ENCODE data around the gene POLD3.
"Not testable (repeated sequence)": the region's sequence is repeated elsewhere in the genome, so short reads cannot be mapped to it uniquely, and the experiment has no call there.

POLD3 gene

DNA sequence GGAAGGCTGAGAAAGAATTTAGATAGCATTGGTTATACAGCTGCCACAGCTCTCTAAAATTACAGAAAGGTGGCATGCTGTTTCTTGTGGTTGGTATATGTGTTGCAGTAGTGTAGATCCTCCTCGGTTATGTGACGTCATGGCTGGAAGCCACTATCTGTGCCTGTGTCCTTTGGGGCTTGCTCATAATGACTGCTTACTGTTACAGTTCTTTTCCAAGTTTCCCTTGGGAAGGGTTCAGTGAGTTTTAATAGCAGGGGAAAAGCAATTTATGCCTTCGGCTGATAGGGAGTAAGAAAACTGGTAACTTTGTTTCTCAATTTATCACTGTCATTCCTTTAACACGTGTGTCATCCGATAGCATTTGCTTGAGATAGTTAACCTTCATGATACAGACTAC, 47.2 kb downstream of the POLD3 start:
- DNase-seq: no peak

DNA sequence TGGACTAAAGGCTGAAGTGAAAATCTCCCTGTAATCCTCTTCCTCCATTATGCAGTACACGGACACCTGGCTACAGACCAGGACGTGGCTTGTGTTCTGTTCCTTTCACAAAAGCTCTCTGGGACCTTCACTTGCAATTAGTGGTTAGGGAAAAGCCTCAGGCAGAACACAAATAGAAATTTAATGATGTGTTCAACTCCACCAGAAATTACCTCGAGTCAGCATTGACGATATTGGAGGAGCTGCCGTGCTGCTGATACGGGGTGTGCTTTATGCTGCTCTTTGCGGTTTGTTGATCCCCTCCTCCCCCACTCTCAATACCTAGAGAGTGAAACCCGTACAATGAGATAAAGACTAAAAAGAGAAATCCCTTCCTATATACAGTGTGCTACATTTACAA, 48.9 kb downstream of the POLD3 start:
- DNase-seq: peak; percentile 6

DNA sequence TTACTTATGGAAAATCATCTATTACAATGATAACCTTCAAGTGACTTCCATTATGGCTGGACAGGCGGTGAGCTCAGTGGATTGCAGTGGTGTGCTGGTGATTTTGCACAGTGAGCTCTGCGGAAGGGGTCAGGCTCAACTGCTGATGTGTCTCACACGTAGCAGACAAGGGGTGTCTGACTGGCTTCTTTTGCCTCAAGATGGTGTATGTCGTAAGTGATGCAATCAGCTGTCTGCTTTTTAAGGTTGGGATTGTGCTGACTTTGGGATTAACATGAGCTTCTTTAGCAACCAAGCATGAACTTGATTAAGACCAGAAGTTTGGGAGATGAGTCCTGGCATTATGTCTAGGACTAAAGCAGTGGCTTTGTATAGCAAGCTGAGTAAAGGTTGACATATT, 49.5 kb downstream of the POLD3 start:
- DNase-seq: no peak

DNA sequence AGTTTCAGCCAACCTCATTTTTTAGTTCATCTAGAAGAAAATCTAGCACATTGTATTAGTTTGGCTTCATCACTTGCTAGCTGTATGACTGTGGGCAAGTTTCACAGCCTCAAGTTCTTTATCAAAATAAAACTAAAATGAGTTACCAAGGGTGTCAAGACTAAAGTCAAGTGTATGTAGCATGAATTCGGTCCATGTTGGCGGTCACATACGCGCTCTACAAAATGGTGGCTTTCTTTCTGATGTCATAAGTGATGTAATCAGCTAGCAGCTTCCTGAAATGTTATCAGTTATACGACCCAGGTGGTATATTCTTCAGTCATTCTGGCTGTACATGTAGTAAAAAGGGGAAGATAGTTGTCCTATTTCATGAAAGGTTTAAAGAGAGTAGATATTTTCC, 50.5 kb downstream of the POLD3 start:
- DNase-seq: no peak

DNA sequence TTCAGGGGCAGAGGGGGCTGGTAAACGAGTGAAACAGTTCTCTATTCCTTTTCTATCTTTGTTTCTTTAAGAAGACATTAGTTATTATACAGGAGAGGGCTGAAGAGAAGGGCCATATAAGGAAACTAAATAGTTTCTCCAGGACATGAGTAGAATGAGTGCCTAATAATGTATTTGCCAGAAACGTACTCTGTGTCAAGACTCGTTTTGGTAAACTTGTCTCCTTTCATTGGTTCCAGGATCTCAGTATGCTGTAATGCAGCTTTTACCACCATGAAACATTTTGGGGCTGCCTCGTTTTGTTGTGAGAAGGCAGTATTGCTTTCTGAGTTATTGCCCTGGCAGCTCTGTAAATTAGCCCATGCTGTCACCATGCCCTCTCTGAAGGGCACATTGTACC, 51.7 kb downstream of the POLD3 start:
- DNase-seq: no peak

DNA sequence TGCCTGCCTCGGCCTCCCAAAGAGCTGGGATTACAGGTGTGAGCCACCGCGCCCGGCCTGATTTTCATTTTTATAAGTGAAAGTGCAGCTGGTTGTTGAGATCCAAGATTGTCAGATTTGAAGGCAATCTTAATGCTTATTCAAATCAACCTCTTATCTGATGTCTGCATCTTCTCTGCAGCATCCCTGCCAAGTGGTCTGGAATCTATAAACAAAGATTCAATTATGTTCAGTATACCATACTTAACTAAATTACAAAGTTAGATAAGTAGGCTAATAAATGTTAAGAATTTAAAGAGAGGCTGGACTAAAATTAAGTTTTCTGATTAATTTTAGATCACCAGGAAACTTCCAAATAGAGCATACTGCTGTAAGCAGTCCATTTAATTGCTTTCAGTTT, 53.8 kb downstream of the POLD3 start:
- DNase-seq: no peak

DNA sequence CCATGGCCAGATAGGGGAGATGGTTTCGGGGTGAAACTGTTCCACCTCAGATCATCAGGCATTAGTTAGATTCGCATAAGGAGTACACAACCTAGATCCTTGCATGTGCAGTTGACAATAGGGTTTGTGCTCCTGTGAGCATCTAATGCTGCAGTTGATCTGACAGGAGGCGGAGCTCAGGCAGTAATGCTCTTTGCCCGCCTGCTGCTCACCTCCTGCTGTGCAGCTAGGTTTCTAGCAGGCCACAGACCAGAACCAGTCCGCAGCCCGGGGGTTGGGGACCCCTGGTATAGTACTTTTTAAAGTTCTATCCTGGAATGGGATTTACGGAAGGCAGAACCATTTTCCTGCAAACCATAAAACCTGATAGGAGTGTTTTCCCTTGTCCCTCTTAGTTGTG, 54.6 kb downstream of the POLD3 start:
- no peak for DNase-seq

DNA sequence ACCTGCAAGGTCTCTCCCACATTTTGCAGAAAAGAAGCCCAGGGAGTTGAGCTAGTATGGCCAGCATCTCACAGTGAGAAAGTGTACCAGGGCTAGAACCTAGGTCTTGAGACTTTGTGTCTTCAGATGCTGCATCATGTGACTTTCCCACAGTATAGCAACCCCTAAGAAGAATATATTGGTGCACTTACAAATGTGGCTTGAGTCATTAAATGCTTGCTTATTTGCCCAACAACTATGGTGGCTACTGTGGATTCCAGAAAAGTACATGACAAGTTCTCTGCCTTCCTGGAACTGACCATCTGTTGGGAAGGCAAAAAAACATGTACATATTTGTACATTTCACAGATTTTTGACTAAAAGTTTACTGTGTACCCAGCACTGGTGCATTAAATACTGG, 55.0 kb downstream of the POLD3 start:
- DNase-seq: no peak

DNA sequence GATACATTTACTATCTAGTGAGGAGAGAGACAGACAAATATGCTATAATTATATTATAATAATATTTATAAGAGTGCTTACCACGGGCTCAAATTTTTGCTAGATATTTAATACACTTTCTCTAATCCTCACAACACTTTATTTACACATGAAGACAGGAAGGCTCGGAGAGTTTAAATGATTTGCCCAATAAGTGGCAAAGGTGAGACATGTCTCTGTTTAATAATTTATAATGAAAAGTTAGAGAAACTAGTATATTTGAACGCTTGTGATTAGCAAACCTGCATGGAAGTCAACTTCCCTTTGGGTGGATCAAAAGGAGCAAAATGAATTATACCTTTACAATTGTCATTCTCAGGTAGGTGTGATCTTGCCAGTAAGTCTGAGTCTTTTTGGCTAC, 55.4 kb downstream of the POLD3 start:
- no peak for DNase-seq

DNA sequence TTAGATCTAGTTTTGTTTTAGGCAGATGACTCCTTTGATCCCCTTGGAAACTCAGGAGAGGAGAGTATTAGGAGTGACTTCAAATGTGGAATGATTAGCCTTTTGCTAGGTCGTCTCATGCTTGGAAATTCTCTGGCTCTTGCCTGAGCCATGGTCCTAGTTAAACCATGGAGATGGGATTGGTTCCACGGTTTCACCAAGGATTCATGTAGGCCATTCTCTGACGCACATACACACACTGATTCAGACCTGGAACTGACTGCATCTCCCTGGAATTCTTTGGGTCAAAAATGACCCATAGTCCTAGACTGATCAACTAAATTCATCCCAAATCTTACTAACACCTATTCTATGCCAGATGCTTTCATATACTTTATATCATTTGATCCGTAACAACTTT, 56.5 kb downstream of the POLD3 start:
- no peak for DNase-seq

DNA sequence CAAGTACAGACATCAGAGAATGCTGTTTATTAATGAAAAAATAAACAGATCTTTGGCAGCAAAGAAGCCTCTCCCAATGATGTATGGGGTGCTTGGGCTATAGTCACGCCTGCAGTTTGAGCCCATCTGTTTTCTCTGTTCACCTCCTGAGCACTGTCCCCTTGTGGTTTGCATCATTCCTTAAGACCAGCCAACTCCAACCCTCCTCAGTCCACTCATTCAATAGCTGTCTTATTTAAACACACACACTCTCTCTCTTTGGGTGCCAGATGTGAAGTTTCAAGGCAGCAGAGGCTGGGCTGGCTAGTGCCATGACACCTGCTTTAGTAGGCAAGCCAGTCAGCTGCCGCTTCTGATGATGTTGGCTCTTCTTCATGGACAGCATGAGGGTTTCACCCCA, 58.1 kb downstream of the POLD3 start:
- no peak for DNase-seq

DNA sequence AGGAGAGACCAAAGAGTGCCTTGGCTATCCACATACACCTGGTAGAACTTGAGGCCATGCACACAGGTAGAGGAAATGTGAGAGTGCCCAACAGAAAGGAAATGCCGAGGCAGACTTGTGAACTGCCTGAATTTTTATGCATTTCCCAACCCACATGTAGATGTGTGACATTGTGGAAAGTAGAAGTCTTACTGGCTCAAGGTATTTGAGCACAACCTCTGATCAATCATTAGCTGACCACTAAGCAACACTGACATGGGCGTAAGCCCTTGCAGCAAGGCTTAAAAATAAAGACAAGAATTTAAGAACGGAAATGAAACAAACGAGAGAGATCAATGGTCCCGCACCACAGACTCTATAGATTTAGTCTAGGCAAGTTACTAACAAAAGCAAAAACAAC, 62.6 kb downstream of the POLD3 start:
- DNase-seq: no peak

DNA sequence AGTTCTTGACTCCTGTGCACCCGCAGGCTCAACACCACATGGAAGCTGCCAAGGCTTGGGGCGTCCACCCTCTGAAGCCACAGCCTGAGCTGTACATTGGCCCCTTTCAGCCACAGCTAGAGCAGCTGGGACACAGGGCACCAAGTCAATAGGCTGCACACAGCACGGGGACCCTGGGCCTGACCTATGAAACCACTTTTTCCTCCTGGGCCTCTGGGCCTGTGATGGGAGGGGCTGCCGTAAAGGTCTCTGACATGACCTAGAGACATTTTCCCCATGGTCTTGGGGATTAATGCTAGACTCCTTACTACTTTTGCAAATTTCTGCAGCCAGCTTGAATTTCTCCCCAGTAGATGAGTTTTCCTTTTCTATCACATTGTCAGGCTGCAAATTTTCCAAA, 66.7 kb downstream of the POLD3 start:
- not testable (repeated sequence) for DNase-seq

DNA sequence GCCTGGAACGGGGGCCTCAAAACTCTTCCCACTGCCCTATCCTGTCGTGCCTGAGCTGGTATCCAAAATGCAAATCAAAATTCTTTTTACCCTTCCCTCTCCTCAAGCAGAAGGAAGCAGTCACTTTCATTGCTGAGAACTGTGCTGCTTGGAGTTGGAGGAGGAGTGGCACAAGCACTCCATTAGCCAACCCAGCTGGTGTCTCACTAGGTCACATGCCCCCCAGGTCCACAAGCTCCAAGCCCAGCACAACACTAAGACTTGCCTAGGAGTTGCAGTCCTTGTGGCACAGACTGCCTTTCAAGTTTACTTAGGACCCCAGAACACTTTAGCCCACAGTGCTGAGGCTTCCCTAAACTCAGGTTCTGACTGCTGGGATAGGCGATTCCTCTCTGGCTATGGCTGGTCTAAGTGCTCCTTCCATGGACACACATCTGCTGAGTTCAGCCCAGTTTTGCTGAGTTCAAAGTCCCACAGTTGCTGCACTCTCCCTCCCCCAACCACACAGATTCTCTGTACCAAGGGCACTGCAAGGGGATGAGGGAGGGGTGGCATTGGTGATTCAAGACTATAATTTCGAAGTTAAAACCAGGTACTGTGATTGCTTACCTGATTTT, 70.2 kb downstream of the POLD3 start:
- DNase-seq: no peak

DNA sequence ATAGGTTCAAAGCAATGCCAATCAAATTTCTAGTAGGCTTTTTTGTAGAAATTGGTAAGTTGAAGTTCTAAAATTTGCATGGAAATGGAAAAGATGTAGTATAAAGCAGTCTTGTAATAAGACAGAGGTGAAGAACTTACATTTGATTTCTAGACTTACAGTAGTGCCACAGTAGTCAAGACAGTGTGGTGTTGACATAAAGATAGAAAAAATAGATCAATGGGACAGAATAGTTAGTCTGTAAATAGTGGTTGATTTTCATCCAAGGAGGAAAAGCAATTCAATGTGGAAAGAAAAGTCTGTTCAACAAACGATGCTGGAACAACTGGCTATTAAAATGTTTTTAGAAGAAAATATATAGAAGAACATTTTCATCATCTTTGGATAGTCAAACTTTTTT, 70.9 kb downstream of the POLD3 start:
- DNase-seq: no peak

DNA sequence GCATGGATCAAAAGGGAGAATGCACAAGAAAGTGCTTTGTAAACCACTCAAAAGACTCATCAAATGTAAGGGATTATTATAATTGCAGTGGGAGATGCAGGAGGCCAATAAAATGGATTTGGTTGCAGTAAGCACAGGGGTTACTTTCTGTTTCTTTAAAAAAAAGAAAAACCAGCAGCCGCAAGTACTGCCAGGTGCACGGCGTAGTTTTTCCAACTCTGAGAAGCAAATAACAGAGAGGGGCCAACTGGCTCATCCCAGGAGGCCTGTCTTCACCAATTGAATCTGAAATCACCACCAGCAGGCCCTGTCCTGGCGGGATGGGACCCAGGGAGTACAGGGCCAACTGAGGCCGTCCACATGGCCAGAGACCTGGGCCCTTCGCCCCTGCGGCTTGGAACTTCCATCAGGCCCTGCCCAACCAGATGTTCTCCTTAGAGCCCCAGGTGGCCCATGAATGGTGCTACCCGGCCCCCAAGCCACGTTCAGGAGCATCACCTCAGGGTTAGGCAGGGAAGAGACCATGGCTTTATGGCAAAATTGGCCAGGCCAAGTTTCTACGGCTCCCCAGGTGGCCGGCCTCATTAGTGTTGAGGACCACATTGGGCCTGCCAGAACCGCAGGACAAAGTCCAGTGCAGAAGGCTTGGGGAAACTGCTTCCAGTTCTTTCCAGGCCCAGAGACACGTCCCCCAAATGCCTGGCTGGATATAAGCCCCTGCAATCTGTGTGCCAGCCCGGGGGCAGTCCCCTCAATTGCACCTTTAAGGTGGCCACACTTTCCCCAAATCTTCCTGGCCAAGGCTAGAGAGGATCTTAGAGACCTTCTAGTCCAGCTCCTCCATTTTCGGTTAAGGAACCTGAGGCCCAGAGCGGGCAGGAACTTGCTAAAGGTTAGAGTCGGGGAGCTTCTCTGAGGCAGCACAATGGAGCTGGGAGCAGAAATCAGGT, 77.1 kb downstream of the POLD3 start:
- no peak for DNase-seq

DNA sequence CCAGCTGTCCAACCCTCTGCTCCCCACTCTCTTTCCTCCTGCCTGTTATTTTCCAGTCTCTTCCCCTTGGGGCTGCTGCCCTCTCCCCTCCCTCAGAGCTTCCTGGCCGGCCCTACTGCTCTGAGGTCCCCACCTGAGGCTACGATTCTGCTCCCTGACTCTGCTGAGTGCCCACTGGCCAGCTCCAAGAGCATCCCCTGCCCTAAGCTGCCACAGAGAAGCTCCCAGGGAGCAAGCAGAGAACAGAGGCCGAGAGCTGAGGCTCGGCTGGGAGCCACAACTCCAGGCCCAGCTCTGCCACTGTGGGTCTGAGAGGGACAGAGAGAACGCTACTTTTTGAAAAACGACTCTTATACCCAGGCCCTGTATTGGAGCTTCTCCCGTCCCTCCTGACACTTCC, 77.8 kb downstream of the POLD3 start:
- no peak for DNase-seq

DNA sequence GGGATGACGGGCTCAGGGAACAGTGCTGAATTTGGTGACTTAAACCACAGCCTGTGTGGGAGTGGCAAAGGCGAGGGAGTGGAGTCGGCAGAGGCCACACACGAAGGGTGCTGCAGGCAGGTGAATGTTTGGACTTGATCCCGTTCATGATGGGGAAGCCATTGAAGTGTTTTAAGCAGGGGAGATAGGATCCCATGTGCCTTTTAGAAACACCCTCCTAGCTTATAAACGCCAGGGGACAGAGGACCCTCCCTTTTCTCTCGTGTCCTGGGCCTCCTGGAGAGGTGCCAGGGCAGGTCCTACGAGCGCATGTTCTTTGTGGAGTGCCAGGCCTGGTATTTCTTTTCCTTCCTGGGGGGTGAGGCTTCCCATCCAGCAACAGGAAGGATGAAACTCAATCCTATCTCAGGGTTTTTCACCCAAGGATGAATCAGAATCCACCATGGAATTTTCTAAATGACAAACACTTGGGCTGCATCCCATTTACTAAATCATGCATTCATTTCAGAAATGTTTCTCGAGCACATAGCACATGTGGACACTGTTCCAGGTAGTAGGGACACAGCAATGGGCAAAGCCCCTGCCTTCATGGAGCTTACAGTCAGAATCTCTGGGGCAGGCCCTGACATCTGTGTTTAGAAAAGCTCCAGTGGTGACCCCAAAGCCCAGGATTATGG, 79.3 kb downstream of the POLD3 start:
- no peak for DNase-seq

DNA sequence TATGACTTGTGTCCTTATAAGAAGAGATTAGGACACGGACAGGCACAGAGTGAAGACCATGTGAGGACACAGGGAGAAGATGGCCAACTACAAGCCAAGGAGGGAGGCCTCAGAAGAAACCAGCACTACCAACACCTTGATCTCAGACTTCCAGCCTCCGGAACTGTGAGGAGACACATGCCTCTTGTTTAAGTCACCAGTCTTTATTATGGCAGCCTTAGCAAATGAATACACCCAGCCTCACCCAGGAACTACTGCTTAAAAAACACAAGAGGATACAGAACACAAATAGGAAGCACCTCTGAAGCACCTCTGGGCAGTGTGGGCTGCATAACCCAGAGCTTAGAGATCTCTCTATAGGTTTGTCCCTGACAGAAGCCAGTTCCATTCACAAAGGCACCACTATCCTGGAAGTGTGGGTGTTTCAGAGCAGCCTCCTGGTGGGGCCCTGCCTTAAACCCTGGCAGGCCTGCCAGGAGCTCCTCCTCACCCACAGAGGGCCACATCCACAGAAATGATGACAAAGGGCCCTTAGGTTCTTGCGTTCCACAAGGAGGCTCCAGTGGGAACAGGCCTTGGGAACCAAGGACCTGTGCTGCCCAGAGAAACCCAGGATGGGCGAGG, 80.1 kb downstream of the POLD3 start:
- DNase-seq: no peak

DNA sequence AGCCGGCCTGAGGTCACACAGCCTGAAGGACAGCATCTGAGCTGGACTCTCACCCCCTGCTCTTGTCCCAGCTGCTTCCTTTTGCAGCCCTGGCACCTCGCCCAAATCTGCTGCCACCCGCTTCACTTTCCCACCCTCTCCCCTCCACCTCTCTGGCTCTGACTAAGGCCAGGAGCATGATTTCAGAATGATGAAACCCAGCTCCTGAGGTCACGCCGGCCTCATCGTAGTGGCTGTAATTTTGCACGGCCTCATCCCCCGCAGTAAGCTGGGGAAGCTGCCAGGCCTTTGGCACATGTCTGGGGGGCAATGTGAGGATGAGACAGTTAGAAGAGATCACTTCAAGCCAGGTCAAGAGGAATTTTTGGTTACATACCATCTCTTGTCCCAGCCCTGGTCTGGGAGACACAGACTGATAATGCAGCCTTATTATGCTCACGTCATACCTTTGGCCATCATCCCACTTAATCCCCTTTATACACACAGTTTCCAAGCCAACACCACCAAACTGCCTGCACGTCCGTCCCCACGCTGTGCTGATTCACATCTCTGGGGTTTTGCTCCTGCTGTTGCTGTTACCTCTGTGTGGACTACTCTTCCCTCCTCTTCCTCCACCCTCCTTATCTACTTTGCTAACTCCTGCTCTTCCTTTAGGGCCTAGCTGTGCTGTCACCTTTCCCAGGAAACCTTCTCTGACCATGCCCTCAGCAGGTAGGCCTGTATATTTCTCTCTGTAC, 80.7 kb downstream of the POLD3 start:
- no peak for DNase-seq

DNA sequence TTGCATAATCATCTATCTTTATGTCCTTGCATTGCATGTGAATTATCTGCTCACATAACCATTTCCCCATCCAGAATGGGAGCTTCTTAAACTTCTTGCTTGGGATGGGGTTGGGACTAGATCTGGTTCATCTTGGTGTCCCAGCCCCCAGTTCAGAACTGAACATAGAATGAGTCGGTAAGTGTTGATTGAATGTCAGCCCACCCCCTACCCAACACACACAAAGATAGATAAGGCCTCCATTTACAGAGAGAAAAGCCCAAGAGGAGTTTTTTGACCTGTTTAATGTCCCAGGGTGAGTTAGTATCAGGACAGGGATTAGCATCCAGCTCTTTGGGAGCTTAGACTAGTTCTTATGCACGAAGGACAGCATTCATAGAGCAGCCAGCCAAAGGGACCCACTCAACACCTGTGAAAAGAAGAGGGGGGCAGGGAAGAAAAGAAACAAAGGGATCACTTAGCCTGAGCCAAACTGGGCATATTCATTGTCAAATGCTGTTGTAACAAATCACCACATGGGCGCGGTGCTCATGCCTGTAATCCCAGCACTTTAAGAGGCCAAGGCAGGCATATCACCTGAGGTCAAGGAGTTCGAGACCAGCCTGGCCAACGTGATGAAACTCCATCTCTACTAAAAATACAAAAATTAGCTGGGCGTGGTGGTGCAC, 81.4 kb downstream of the POLD3 start:
- DNase-seq: peak; percentile 58

DNA sequence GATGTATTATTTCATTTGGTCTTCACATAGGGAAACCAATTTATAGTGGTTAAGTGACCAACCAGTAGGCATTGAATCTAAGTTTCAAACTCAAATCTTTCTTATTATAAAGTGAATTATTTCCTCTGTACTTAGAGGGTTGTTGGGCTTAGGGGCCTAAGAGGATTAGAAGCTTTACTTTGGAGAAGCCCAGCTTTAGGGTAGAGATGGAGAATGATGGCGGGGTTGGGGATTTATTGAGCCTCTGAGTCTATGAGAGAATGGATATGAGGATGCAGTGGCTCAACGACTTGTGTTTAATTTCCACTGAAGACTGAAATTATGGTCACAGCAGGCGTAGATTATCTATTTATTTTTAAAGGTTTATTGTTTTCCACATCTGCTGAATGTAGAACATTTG, 83.4 kb downstream of the POLD3 start:
- no peak for DNase-seq

Data from midbrain (tissue), 1 donor.